Activated naive CD4-positive, alpha-beta T cell (primary cell): ENCODE data around the gene EXOC6B.
"Not testable (repeated sequence)": the region's sequence is repeated elsewhere in the genome, so short reads cannot be mapped to it uniquely, and the experiment has no call there.

ENCODE experiments used
- DNase-seq, 4 experiments: peaks; one replicate each; lab custom pipeline; 2025; lab: John Stamatoyannopoulos, UW

Gene EXOC6B

DNA sequence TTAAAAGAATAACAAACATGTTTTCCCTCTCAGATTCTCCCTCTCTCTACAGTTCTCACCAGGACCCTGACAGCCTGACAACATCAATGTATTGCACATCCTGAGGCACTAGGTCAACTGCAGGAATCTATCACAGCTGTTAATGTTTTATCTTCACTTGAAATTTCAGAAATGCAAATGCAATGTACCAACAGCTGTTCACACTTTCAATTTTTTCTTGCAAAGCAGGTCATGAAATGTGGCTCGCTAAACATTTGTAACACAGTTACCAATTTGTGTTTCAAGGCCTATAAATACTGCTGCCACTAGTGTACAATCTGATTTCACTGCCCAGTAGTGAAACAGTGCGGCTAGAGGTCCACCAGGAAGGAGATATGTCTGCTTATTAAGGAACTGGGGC, 147.8 kb downstream of the EXOC6B start:
- no peak for DNase-seq

DNA sequence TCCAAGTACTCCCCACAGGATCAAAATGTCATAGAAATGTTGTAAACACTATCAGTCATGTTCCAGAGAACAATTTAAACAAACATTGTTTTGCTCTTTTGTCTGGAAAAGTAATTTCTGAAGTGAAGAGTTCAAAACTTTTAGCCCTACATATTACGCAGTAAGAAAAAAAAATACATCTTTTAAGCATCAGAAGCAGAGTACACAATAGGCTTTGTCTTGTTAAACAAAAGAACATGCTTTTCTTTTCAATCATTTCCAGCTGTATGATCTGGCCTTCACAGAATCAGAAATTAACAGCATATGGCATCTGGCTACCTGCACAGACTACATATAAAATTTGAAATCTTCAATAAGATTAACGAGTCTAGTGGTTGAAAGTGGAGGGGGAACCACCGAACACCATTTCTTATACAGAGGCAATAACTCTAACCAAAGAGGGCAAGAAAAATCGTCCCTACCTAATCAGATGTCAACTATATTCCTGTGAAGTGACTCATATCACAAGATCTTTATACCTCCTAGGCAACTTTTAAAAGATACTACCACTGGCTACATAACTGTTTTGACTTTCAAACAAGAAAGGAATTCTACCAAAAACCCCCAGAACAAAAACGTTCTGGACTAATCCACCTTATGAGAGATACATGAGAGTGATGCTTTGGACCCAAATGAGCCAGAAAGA, 149.3 kb downstream of the EXOC6B start:
- no peak for DNase-seq

DNA sequence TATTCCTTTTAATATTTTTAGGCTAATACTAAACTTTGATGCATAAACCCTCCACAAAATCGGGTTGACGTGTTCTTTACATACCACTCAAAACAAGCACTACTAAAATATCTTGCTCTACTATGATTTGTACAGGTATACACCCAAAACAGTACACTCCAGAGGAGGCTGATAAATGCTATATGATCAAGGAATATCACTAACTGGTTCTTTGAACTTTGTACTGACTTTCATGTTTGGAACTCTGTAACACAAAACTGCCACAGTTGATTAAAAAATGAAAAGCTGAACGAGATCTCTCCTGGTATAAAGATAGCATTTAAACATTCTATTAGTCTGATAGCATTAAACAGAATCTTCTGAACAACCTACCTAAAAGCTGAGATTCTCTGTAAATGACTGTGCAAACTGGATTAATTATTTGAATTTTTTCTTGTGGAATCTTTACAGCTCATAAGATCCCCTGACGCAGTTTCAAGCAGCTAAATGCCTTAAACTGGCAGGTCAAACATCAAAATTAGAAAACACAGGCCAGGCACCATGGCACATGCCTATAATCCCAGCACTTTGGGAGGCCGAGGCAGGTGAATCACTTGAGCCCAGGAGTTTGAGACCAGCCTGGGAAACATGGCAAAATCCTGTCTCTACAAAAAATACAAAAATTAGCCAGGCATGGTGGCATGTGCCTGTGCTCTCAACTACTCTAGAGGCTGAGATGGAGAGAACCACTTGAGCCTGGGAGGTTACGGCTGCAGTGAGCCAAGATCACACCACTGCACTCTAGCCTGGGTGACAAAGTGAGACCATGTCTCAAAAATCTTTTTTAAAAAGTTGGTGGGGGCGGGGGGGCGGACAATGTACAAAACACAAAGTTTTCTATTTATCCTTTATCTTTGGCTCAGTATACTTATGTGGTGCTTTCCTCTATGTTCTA, 150.6 kb downstream of the EXOC6B start:
- no peak for DNase-seq

- DNase-seq, result no peak
Measured at GRCh38 chr2:72673279-72673678, 152.6 kb downstream of the EXOC6B start.

DNA sequence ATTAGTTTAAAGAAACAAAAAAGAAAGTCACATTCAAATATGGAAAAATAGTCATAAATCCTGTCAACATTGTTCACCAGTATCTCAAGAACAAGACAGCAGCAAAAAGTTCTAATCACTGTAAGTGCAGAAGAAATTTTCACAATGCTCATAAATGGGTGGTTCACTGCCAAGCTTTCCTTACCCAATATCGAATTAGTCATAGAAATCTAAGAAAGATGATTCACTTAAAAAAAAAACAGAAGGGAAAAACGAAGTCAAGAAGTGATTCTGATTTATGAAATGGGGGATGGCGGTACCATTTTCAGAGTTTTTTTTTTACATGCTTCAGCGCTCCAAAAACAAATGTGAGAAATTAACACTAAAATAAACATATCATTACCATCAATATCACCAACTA, 156.7 kb downstream of the EXOC6B start:
- no peak for DNase-seq

DNA sequence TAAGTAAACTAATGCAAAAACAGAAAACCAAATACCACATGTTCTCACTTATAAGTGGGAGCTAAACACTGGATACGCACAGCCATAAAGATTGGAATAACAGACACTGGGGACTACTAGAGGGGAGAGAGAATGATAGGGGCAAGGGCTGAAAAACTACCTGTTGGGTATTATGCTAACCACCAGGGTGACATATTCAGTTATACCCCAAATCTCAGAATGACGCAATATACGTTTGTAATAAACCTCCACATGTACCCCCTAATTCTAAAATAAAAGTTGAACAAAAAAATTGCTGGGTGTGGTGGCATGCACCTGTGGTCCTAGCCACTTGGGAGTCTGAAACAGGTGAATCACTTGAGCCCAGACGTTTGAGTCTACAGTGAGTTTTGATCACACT, 157.2 kb downstream of the EXOC6B start:
- no peak for DNase-seq

DNA sequence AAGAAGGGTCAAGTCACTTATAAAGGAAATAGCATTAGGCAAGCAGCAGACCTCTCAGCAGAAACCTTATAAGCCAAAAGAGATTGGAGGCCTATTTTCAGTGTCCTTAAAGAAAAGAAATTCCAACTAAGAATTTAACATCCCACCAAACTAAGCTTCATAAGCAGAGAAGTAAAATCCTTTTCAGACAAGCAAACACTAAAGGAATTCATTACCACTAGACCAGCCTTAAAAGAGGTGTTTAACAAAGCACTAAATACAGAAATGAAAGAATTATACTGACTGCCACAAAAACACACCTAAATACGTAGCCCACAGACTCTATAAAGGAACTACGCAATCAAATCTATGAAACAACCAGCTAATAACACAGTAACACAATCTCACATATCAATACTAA, 160.4 kb downstream of the EXOC6B start:
- DNase-seq, result no peak

DNA sequence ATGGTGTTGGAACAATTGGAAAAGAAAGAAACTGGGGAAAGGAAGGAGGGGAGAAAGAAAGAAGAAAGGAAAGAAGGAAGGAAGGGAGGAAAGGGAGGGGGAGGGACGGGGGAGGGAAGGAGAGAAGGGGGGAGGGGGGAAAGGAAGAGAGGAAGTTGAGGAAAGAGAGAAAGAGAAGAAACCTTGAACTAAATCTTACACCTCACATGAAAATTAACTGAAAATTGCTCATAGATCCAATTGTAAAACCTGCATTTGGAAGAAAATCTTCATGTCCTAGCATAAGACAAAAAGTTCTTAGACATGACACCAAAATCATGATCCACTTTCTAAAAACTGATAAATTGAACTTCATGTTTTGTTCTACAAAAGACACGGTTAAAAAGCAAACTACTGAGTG, 163.8 kb downstream of the EXOC6B start:
- no peak for DNase-seq

DNA sequence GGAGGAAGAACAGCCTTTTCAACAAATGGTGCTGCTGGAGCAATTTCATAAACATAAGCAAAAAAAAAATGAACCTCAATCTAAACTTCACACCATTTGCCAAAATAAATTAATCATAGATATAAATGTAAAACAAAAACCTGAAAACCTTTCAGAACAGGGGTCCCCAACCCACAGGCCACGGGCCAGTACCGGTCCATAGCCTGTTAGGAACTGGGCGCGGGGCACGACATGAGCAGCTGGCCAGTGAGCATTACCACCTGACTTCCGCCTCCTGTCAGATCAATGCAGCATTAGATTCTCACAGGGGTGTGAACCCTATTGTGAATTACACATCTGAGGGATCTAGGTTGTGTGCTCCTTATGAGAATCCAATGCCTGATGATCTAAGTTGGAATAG, 176.0 kb downstream of the EXOC6B start:
- no peak for DNase-seq

DNA sequence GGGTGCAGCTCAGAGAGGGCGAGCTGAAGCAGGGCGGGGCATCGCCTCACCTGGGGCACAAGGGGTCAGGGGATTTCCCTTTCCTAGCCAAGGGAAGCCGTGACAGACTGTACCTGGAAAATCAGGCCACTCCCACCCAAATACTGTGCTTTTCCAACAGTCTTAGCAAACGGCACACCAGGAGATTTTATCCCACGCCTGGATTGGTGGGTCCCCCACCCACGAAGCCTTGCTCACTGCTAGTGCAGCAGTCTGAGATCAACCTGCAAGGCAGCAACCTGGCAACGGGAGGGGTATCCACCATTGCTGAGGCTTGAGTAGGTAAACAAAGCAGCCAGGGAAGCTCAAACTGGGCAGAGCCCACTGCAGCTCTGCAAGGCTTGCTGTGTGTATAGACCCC, 184.6 kb downstream of the EXOC6B start:
- not testable (repeated sequence) for DNase-seq

- no peak for DNase-seq
Measured at GRCh38 chr2:72638600-72639211, 187.1 kb downstream of the EXOC6B start.

- no peak for DNase-seq
Measured at GRCh38 chr2:72636210-72636609, 189.6 kb downstream of the EXOC6B start.

GRCh38 chr2:72630767-72631166, 195.1 kb downstream of the EXOC6B start:
- DNase-seq, result no peak

GRCh38 chr2:72629062-72629461, 196.8 kb downstream of the EXOC6B start:
- no peak for DNase-seq

GRCh38 chr2:72627083-72627482, 198.8 kb downstream of the EXOC6B start:
- no peak for DNase-seq

- no peak for DNase-seq
Measured at GRCh38 chr2:72625366-72625765, 200.5 kb downstream of the EXOC6B start.

DNA sequence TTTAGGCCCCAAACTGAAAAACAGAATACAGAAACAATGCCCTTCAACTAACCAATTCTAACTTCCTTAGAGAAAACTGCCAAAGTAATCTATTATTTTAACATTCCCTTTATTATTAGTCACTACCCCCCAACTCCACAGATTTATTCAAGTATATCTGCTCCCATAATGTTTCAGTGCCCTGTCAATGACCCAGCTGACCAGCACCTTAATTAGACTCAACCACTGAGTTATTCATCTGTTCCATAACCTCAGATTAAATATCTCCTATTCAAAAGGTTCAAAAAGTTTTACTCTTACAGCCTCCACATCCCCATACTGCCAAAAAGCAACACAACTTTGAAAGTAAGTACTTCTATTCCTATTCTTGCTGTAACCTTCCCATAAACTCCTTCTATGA, 202.4 kb downstream of the EXOC6B start:
- DNase-seq, result no peak

DNA sequence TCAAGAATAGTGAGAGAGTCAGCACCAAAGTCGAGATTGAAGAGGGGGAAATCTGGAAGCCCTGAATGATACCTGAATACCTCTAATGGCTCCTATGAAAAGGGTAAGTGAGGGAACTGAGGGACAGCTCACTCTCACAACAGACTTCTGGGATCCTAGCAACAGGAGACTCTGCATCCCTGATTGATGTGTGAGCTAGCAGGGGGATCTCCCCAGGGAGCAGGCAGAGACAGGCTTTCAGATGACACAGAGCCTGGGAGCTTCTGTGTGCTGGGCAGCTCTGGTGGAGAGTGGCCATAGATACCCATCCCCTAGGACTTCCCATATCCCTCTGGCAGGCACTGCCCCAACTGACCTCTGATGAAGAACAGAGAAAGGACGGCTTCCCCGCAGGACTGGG, 206.2 kb downstream of the EXOC6B start:
- no peak for DNase-seq

GRCh38 chr2:72613931-72614330, 211.9 kb downstream of the EXOC6B start:
- DNase-seq, result no peak

DNA sequence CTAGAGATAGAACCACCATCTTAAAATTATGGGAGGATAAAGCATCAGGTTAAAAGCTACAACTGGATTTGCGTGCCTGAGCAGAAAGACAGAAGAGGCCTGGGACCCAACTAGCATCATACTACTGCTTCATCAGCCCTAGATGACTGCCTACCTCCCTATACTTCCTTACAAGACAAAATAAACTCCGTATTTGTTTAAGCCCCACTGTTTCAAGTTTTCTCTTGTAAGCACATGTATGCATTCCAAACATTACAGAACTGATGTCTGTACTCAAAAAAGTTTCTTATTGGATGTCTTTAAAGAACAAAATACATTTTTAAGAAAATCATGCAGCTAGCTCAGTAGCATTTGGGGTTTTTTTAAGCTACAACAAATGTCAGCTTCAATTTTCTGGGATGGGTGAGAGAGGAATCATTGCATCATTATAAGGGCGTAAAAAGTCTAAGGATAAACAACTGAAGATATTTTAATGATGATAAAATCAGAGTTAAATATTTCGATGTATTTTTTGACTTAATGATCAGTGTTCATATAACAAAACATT, 213.1 kb downstream of the EXOC6B start:
- no peak for DNase-seq

DNA sequence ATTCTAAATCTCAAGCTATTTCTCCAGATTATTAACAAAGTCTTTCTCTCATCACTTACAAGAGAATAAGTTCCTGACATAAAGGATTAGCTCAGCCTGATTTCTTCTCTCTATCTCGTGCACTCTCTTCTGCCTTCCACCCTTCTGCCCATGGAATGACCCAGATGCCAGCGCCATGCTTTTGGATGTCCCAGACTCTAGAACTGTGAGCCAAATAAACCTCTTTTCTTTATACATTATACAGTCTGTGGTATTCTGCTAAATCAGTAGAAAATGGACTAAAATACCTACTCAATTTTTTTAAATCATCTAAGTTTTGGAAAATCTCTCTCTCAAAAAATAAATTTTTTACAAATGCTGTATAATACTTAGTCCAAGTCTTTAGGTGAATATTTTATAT, 218.6 kb downstream of the EXOC6B start:
- no peak for DNase-seq

GRCh38 chr2:72605836-72606442, 219.9 kb downstream of the EXOC6B start:
- no peak for DNase-seq
